RPMI8226 (cell line): Measurements from ENCODE around the gene PLEKHG4.
A peak's percentile ranks its signal among the peaks of the same experiment; 100 is the strongest.

ENCODE experiments used
- DNase-seq: peaks from one replicate; pipeline ENCODE4 v3.0.0-alpha.2; 2015

PLEKHG4 gene

GRCh38 chr16:67279296-67280089 lies at the start of gene PLEKHG4:
TSS of gene PLEKHG4 (plus strand) at chr16:67279532. CDS start at chr16:67280045, 513 bp downstream.
- DNase-seq: peak; percentile 94

DNA sequence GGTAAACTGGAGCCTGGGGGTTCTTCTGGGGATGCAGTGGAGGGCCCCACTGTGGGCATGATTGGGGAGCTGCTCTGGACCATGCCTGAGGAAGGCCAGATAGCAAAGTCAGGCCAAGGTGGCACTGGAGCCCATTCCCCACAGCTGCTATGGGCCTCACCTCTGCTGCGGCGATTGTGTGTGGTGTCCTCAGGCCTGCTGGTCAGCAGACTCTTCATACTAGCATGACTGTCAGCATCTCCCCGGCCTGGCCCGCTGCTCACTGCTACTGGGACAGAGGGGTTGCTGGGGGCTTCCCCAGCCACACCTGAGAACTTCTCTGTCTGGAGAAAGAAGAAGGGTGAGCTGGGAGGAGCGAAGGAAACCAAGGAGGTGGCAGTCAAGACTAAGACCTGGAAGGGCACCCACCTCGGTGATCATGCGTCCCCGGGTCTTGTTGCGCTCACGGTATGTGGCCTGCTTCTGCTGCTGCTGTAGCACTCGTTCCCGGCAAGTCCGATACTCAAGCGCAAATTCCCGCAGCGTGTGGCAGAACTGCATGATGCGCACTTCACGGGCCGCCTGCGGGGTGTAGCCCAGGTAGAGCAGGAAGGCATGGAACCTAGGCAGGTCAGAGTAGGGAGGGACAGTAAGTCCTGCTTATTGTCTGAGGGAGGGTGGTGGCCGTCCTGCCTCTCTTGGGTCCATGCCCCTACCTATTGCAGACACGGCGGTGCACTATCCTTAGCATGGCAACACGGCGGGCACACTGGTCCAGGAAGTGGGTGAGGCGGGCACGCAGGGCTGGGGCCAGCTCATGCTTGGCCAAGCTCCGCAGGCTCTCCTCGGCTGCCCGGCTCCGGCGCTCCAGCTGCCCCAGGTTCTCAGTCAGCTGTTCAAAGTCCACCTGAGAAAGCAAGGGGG lies 49.2 kb upstream of the PLEKHG4 start:
- no peak for DNase-seq

- DNase-seq: no peak
Measured at GRCh38 chr16:67230809-67231660, 48.3 kb upstream of the PLEKHG4 start.

GRCh38 chr16:67233596-67233995 lies 45.7 kb upstream of the PLEKHG4 start:
- no peak for DNase-seq

GRCh38 chr16:67234180-67234597 lies 45.1 kb upstream of the PLEKHG4 start:
- DNase-seq: no peak

GRCh38 chr16:67235816-67236562 lies 43.3 kb upstream of the PLEKHG4 start:
- DNase-seq: no peak

DNA sequence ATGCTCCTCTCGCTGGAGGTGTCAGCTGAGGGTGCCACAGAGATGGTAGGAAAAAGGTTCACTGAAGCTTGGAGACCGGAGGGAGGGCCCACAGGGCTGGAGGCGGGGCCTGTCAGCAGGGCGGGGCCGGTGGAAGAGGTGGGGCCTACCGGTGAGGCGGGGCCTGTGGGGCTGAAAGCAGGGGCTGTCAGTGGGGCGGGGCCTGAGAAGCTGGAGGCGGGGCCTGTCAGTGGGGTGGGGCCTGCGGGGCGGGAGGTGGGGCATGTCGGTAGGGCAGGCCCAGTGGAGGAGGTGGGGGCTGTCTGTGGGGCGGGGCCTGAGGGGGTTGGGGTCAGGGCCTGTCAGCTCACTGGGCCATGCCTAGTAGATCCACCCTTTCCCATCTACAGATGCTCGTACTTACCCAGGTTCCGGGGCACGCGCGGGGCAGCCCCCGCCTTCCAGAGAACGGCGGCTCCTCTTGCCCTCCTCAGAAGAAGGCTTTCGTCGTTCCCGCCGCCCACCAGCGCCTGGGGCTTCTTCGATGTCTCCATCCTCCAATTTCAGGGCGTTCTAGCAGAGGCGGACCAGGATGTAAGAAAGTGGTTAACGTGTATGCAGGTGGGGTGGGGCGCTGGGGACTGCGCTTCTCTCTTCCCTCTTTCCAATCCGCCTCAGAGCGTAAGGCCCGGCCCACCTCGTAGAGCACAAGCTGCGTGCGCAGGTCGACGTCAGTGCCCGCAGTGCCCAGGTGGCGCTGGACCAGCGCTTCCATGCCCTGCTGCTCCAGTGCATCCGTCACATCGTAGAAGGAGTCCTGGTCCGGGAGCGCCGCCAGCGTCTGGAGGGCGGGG lies 42.6 kb upstream of the PLEKHG4 start:
- peak; percentile 56 for DNase-seq

- no peak for DNase-seq
Measured at GRCh38 chr16:67237396-67238277, 41.7 kb upstream of the PLEKHG4 start.

- no peak for DNase-seq
Measured at GRCh38 chr16:67238278-67238575, 41.1 kb upstream of the PLEKHG4 start.

DNA sequence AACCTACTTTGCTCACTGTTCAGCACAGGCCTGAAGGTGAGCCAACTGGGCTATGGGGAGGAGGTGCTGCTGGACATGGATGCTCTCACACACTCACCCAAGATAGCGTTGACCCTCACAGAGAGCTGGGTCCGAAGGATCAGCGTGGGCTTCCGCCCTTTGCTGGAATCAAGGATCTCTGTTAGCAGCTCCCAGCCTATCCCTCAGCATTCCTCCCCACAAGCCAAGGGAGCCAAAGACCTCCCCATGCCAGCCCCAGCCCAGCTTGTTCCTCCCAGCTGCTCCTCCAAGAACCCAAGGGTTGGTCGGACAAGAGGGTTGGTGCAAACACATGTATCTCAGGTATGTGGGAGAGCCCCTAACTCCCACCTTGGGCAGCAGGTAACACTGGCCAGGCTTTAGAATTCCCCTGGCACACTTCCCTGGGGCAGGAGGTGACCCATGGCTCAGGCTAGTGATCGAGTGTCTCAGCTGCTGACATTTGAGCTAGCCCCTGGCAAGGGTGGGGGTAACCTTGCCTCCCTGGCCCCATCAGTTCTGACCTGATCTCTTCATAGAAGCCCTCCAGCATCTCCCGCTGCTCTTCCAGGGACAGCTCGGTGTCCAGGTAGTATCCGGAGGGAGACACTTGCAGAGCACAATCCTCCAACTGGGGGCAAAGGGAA lies 40.4 kb upstream of the PLEKHG4 start:
- no peak for DNase-seq

DNA sequence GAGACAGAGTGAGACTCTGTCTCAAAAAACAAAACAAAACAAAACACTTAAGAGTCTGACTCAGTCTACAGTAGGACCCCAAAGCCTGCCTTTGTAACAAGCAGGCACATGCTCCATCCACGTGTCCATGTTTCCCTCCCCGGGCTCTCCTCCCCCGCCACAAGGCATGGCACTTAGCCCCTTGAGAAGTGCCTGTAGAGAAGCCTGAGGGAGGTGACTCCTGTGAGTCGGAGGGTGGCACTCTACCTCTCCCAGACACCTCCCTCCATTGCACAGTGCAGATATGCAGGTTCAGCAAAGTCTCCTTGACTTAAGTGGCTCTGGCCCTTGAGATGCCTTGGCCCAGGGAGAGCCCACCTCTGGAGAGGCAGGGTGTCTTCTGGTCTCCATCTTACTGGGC lies 38.8 kb upstream of the PLEKHG4 start:
- no peak for DNase-seq

GRCh38 chr16:67241008-67241900 lies 38.1 kb upstream of the PLEKHG4 start:
- DNase-seq: no peak

DNA sequence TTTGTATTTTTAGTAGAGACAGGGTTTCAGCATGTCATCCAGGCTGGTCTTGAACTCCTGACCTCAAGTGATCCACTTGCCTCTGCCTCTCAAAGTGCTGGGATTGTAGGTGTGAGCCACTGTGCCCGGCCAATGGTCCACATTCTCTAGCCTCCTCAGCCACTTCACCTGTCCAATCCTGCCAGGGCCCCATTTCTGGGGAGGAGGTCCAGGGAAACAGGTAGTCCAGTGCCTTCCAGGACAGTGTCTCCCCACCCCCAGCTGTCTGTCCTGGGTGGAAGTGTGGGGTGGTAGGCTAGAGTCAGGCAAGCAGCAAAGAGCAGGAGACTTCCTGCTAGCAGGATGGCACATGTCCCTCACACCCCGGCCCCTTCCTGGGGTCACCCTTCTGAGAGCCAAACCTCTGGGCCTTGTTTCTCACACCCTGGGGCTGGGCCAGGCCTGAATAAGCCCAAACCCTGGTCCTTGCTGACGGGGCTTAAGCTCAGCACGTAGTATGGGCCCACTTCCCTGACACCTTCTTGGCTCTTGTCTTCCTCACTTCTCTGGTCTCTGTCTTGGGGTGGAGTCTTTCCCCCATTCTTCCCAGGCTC lies 37.1 kb upstream of the PLEKHG4 start:
- no peak for DNase-seq

DNA sequence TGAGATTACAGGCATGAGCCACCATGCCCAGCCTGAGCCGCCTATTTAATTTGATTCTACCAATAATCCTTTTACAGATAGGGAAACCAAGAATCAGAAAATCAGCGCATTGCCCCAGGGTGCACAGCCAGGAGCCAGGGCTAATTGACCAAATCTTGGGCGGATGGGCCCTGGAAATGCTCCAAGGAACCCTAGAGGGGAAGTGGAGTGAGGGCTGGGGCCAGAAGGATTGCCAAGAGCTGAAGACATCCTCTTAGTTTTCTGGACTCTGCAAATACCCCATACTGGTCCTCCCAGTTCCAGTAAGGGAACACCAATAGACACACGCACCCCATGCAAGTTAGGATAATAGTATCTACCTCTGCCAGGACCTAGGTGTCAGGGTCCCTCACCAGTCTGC lies 35.9 kb upstream of the PLEKHG4 start:
- DNase-seq: no peak

GRCh38 chr16:67244387-67245185 lies 34.7 kb upstream of the PLEKHG4 start:
- DNase-seq: peak; percentile 82

DNA sequence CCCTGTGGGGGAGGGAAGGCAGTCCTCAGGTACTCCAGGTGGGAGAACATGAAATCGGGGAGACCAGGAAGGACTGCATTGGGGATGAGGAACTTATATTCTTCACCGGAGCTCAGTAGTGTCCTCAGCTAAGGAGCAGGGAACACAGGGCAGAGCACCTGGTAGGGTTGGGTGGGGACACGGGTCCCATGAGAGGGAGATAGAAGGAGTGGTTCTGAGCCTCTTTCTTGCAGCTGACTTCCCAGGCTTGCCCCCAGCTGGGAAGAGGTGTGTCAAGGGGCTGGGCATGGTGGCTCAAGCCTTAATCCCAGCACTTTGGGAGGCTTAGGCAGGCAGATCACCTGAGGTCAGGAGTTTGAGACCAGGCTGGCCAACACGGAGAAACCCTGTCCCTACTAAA lies 34.1 kb upstream of the PLEKHG4 start:
- no peak for DNase-seq

GRCh38 chr16:67245674-67246080 lies 33.7 kb upstream of the PLEKHG4 start:
- no peak for DNase-seq
